GM21529 (cell line): ENCODE data around the gene ARHGAP26.
A peak's percentile ranks its signal among the peaks of the same experiment; 100 is the strongest.

Experiments
- ATAC-seq: cut with Tn5 transposase; IDR thresholded peaks from one replicate; pipeline ENCODE4 v1.9.1; 2021; ENCODE audit not compliant: unreplicated experiment

Gene ARHGAP26

DNA sequence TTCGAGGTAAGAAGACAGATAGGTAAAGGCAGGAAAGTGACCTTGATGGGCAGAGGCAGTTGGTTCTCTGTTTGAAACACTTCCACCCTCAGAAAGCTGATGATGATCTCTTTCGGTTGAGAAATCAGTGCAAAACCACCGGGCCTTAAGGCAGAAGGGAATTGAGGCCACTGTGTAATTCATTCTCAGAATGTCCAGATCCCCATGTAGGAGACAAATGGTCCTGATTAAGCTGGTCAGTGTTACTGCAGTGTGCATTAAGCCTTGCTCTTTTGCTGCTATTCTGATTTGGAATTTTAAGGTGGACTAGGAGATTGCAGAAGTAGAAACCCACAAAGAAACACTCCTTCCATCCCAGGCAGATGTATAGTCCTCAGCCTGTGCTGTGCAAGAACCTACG is 255.2 kb downstream of the ARHGAP26 start:
- ATAC-seq = no peak

DNA sequence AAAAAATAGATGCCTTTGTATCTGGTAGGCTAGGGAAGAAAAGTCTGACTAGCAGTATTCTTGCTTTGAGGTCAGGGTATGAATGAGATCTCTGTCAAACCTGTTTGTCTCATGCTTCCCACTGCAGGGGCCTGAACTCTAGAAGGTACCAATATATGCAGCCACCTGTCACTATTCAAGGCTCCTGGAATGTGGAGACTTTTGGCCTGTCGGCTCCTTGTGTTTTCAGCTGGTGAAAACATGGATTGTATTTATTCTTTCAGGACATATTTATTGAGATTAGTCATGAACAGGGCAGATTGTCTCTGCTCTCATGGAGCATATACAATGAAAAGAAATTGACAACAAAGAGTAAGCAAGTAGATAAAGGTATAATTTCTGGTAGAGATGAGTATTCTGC is 255.8 kb downstream of the ARHGAP26 start:
- no peak for ATAC-seq

- no peak for ATAC-seq
Observed at GRCh38 chr5:143026380-143026779, 256.2 kb downstream of the ARHGAP26 start.

DNA sequence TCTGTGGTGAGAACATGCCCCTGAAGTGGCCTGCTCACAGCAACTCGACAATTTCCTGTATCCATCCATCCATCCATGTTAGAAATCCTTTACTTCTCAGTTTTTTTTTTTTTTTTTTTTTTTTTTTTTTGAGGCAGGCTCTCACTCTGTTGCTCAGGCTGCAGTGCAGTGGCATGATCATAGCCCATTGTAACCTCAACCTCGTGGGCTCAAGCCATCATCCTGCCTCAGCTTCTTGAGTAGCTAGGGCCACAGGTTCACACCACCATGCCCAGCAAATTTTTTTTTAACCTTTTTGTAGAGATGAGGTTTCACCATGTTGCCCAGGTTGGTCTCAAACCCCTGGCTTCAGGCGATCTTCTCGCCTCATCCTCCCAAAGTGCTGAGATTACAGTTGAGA is 259.1 kb downstream of the ARHGAP26 start:
- no peak for ATAC-seq

- no peak for ATAC-seq
Observed at GRCh38 chr5:143030349-143030748, 260.2 kb downstream of the ARHGAP26 start.

DNA sequence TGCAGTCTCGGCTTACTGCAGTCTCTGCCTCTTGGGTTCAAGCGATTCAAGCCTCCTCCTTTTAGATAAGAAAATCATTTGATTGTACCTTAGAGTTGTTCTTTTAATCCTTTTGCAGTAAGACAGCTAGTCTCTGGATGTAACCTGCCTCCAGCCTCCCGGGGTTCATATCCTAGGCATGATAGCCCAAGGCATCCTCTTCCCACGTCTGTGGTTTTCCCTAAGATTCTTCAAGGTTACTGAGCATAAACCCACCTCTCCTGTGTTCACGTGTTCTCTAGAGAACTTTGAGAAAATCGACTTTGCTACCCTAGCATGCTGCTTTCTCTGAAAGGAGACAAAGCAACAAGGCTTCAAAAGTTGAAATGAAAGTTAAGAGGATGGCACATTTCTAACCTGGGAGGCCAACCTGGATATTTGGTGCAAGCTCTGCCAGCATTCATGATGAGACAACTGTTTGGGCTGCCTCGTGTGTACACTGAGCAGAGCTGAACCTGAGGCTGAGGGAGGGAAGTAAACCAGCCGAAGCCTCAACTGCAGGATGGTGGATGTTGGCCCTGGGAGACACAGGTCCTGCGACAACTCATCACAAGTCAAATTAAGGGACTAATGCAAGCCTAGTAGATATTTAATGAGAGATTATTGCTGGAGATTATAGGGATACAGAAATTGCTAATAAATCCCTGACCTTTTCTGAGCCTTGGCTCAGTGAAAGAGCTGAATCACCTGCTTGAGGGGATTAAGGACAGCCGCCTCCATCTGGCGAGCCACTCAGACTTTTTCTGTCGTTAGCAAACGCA is 261.8 kb downstream of the ARHGAP26 start:
- ATAC-seq = no peak

GRCh38 chr5:143032581-143032836 is 262.3 kb downstream of the ARHGAP26 start:
- ATAC-seq = no peak

GRCh38 chr5:143033535-143034250 is 263.5 kb downstream of the ARHGAP26 start:
- ATAC-seq = no peak

GRCh38 chr5:143036146-143036927 is 266.2 kb downstream of the ARHGAP26 start:
- ATAC-seq = peak; percentile 39

GRCh38 chr5:143037071-143037470 is 266.9 kb downstream of the ARHGAP26 start:
- ATAC-seq = no peak

- ATAC-seq = no peak
Observed at GRCh38 chr5:143037708-143038107, 267.5 kb downstream of the ARHGAP26 start.

- ATAC-seq = no peak
Observed at GRCh38 chr5:143040622-143041021, 270.4 kb downstream of the ARHGAP26 start.

GRCh38 chr5:143041461-143041860 is 271.3 kb downstream of the ARHGAP26 start:
- ATAC-seq = no peak

DNA sequence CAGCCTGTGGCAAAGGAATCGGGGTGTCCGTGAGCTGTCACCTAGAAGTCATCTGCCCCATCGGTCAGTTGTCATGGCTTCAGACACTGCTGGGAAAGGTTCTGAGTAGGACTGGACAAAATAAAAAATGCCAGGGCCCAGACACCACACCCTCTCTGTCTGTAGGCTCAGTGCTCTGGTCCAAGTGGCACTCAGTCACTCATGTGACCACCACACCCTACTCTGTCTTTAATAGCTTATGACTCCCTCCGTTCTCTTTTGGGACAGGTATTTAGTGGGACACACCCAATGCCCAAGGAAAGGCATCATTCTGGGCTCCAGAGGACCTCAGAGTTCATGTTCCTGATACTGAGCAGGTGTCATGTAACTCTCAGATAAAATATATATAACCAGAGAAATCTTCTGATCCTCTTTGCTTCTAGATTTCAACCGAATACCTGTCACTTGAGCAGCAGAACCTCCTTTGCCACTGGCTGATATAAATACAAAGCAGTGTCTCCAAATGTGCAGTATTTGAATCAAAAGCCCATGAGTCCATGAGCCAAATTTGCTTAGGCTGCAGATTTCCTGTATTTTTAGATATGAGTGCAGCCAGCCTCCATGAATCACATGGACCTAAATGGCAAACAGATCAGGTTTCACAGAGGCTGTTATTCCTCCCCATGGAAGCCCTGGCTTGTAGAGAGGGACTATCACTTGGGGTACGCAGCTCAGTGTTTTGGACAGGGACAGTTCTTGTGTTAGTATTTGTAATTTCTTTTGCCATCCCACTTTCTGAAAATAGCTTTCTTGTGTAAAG is 272.0 kb downstream of the ARHGAP26 start:
- ATAC-seq = no peak

- no peak for ATAC-seq
Observed at GRCh38 chr5:143044265-143044664, 274.1 kb downstream of the ARHGAP26 start.

DNA sequence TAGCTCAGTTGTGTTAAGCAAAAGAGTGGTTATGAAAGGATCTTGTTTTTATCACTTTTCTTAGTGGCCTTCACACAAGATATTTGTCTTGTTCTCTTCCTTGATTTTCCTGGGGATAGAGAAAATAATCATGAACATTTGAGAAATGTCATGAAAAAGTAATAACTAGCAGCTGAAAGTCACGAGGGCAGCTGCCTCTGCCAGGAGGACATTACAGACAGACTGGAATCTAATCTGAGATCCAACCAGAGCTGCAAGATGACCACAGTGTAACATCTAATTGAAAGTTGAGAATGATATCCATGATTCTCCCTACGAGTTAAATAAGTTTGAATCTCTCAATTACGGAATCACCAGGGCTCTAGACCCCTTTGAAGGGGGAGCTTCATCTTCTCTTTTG is 274.9 kb downstream of the ARHGAP26 start:
- no peak for ATAC-seq

DNA sequence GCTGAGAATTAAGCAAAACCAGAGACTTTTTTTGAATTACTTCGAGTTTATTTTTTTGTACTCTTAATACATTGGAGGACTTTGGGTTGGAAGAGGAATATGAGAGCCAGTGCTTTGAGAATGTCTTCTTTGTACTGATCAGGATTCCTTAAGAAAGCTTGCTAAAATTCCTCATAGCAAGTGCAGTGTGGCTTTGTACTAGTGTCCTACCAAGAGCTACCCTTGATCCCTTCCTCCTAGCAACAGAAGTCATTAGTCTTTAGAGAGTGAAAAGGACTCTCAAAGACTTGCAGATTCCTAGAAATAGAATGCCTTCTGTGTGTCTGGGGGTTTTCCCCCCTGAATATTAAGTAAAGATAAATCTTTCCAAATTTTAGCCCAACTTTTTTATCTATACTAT is 276.1 kb downstream of the ARHGAP26 start:
- no peak for ATAC-seq

DNA sequence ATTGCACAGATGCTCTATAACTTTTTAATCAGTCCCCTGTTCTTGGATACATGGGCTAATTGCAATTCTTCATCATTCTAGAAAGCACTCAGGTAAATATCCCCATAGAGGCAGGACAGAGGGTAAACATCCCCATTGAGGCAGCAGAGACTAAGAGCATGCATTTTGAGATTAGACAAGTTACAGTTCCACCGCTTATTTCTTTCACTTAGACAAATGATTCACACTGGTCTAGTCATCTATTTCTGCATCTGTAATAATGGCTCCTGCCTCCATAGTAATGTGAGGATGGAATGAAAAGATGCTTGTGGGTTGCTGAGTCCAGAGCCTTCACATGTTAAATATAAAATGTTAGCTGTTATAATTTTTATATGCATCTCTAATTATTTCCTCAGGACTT is 276.9 kb downstream of the ARHGAP26 start:
- ATAC-seq = no peak

- no peak for ATAC-seq
Observed at GRCh38 chr5:143050183-143050582, 280.0 kb downstream of the ARHGAP26 start.

DNA sequence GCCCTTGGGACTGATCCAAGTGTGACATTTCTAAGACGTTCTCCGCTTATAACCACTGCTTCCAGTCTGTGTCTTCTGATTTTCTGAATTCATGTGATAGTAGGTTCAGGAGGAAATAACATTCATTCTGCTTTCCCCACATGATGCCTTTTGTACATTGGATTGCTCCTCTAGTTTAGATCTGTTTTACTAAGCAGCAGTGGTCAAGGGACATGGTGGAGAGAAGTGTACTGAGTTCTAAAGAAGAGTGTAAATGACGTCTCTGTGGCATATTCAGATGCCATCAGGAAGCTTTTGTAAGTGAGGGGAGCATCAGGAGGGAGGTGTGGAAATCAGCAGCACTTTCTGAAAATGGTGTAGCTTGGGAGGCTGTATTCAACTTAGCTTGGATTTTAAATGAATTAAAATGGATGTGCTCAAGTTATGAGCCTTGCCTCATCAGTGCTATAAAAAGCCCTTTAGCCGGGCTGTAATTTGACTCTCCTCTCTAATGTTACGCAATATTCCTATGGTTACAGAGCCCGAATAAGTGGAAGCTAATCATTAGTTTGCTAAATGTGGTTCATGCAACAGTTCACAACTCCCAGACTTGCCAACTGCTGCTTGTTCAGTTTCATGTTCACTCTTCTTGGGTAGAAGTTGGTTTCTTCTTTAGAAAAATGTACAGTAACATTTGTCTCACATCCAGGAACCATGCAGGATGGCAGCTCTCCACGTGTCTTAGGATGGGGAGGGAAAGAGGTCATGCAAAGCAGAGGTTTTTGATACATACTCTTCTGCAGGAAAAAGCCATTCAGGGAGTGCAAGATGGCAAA is 281.3 kb downstream of the ARHGAP26 start:
- ATAC-seq = no peak
